Coronary artery (tissue), 2 donors: ENCODE data around the gene FBXL16.

Experiments
- DNase-seq: peaks from one replicate; pipeline ENCODE4 v3.0.0-alpha.2; 2017; ENCODE audit warnings: low spot score
- H3K27ac ChIP-seq, 2 donors: fragments of 200-600 bp; sonication (generic); one replicate each; pipeline ENCODE4 v1.5.1; 2016 to 2019
- H3K4me3 ChIP-seq: fragments of 200-600 bp; sonication (generic); 2 replicates; pipeline ENCODE4 v1.5.1; 2016; ENCODE audit warnings: mild to moderate bottlenecking, moderate library complexity
- TF ChIP-seq, protein P1 (sequence below): fragments of 200-600 bp; sonication (generic); IDR thresholded peaks from one replicate; pipeline ENCODE4 v1.5.1; 2019; ENCODE audit warnings: antibody characterized with exemption

The FBXL16 gene

DNA sequence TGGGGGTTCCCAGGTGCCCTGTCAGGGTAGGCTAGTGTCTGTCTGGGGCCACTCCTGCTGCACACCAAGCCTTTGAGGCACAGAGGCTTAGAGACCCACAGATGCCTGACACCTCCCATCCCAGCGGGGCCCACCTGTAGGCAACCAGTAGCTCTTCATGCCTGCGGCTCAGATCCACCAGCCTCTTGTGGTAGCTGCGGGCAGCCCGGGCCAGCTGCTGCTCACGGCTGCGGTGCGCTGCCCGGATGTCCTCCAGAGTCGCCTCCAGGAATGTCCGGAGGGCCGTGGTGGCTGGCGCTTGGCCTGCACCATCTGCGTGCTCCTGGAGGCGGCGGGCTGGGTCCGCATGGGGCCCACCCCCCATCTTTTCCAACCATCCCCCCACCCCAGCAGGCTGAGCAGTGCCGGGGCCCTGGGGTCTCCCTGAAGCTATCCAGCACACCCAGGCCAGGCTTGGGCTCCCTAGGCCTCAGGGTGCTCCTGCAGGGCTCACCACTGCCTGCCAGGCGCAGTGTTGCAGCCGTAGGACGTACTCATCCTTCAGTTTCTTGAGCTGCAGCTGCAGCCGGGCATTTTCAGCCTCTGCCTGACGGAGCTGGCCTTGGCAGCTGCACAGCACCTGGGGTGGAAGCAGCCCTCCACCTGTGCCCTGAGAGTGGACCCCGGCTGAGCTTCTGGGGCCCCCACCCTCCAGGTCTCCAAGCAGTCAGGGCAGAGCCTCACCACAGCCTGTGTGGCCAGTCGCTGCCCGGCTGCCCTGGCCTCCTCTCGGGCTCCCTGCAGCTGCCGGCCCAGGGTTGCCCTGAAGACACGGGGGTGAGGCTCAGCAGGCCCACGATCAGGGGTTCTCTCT lies 18.8 kb upstream of the FBXL16 start:
- DNase-seq, result no peak
- no peak overlapping the region for H3K4me3 ChIP-seq
- TF ChIP-seq, protein P1, sequence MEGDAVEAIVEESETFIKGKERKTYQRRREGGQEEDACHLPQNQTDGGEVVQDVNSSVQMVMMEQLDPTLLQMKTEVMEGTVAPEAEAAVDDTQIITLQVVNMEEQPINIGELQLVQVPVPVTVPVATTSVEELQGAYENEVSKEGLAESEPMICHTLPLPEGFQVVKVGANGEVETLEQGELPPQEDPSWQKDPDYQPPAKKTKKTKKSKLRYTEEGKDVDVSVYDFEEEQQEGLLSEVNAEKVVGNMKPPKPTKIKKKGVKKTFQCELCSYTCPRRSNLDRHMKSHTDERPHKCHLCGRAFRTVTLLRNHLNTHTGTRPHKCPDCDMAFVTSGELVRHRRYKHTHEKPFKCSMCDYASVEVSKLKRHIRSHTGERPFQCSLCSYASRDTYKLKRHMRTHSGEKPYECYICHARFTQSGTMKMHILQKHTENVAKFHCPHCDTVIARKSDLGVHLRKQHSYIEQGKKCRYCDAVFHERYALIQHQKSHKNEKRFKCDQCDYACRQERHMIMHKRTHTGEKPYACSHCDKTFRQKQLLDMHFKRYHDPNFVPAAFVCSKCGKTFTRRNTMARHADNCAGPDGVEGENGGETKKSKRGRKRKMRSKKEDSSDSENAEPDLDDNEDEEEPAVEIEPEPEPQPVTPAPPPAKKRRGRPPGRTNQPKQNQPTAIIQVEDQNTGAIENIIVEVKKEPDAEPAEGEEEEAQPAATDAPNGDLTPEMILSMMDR, result no peak
- no peak overlapping the region for H3K27ac ChIP-seq

DNA sequence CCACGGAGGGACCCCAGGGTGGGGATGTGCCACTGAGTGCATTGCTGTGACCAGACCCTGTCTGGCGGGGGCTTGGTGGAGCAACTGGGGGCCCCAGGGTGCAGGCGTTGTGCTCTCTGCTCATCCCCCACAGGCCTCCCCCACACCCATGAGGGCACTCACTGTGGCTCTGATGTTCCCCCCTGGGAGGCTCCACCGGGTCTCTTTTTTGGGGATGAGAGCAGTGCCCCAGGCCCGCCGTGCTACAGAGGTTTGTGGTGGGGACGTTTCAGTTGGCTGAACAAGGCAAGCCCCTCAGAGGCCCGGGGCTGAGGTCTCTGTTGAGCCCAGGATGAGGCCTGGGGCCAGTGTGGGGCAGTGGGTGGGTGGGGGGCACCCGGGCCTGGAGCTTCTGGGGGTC lies 18.1 kb upstream of the FBXL16 start:
- no peak overlapping the region for H3K27ac ChIP-seq
- H3K4me3 ChIP-seq, result no peak overlapping the region
- DNase-seq, result no peak
- TF ChIP-seq, protein P1, result no peak

GRCh38 chr16:722835-723633 lies 17.4 kb upstream of the FBXL16 start:
- Histone ChIP-seq H3K27ac (no peak overlapping the region), H3K4me3 (no peak overlapping the region)
- DNase-seq, result no peak
- TF ChIP-seq, protein P1, result no peak

- no peak for DNase-seq
- H3K27ac ChIP-seq, result peak overlapping the region in 1 of 2 donors; percentile 93
Observed at GRCh38 chr16:721765-722540, 16.4 kb upstream of the FBXL16 start.

GRCh38 chr16:720990-721764 lies 15.6 kb upstream of the FBXL16 start, which contains the start of gene ANTKMT:
TSS of gene ANTKMT (plus strand) at chr16:721146. CDS start at chr16:721275, 129 bp downstream.
- TF ChIP-seq, protein P1, result no peak
- peak within 1 kb of the TSS; percentile 95 for H3K4me3 ChIP-seq
- peak within 1 kb of the TSS; percentile 68 to 93 for H3K27ac ChIP-seq
- no peak for DNase-seq

More at GRCh38 chr16:721765-722540, 16.4 kb upstream of the FBXL16 start:
- H3K4me3 ChIP-seq, result peak overlapping the region; percentile 95
- TF ChIP-seq, protein P1, result no peak

DNA sequence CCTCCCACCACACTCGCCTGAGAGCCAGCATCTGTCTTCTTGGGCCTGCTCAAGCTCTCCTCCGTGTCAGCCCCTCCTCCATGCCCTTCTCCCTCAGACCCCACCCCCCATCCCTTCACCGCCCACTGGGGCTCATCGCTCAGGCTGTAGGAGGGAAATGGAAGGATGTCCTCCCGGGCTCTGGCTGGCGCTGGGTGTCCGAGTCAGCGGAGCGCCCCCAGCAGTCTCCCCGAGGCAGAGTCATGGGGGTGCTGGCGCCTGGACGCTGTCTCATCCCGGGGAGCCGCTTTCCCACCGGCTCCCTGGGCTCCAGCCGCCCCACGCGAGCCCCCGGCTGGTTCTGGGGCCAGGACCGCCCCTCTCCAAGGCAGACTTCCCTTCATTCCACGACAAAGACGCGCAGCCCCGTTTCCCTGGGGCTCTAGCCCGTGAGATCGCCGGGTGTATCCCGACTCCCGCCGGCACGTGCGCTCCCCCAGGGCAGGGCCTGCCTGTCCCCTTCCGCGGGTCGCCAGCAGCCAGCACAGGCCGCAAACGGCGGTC lies 14.9 kb upstream of the FBXL16 start:
- H3K27ac ChIP-seq, result peak overlapping the region; percentile 68 to 93
- TF ChIP-seq, protein P1, result no peak
- DNase-seq, result no peak
- peak overlapping the region; percentile 95 for H3K4me3 ChIP-seq
